DND-41 (cell line): ENCODE data around the gene IFNA1.

Experiments
- ATAC-seq: fragments of 200-7000 bp; cut with Tn5 transposase; 3 replicates; pipeline ENCODE4 v1.9.1; 2021; ENCODE audit warnings: low read depth; ENCODE audit not compliant: insufficient read depth
- DNase-seq: peaks from one replicate; pipeline ENCODE4 v3.0.0-alpha.2; 2020
- H2AFZ ChIP-seq: 2 replicates; pipeline ENCODE4 v1.6.0; 2012; ENCODE audit warnings: low read depth, low read length
- H3K27ac ChIP-seq: 2 replicates; pipeline ENCODE4 v1.5.1; 2012; ENCODE audit warnings: low read length, inconsistent platforms
- H3K27me3 ChIP-seq: fragments of 200-600 bp; sonication (generic); 2 replicates; pipeline ENCODE4 v1.6.0; 2012; ENCODE audit warnings: low read length, mild to moderate bottlenecking, inconsistent platforms; ENCODE audit not compliant: insufficient read depth, poor library complexity
- H3K36me3 ChIP-seq: 2 replicates; pipeline ENCODE4 v1.5.1; 2012; ENCODE audit warnings: low read length, inconsistent platforms; ENCODE audit not compliant: insufficient read depth
- H3K4me1 ChIP-seq: 2 replicates; pipeline ENCODE4 v1.5.1; 2012; ENCODE audit warnings: mild to moderate bottlenecking, low read length; ENCODE audit not compliant: insufficient read depth
- H3K4me2 ChIP-seq: 2 replicates; pipeline ENCODE4 v1.6.0; 2012; ENCODE audit warnings: mild to moderate bottlenecking, moderate library complexity, low read length, inconsistent platforms; ENCODE audit not compliant: insufficient read depth
- H3K4me3 ChIP-seq, 2 experiments: fragments of 200-600 bp in 1 of 2; shearing (Covaris generic) in 1 of 2; 2 replicates each; pipeline ENCODE4 v1.5.1; 2012 to 2016; ENCODE audit warnings: inconsistent platforms in 2 of 2, low read length in 2 of 2, mild to moderate bottlenecking in 2 of 2, low read depth in 1 of 2, moderate library complexity in 1 of 2
- H3K79me2 ChIP-seq: 2 replicates; pipeline ENCODE4 v1.6.0; 2012; ENCODE audit warnings: low read length, inconsistent platforms; ENCODE audit not compliant: insufficient read depth
- H3K9ac ChIP-seq: 2 replicates; pipeline ENCODE4 v1.6.0; 2012; ENCODE audit warnings: low read depth, mild to moderate bottlenecking, inconsistent platforms, low read length, moderate library complexity
- H3K9me3 ChIP-seq: 2 replicates; pipeline ENCODE4 v1.5.1; 2012; ENCODE audit warnings: low read length, moderate library complexity, mild to moderate bottlenecking, inconsistent platforms; ENCODE audit not compliant: insufficient read depth, severe bottlenecking
- H4K20me1 ChIP-seq: 2 replicates; pipeline ENCODE4 v1.6.0; 2012; ENCODE audit warnings: low read length; ENCODE audit not compliant: insufficient read depth
- EZH2 ChIP-seq: IDR thresholded peaks from 3 replicates; pipeline ENCODE4 v1.6.1; 2012; ENCODE audit warnings: borderline replicate concordance, low read depth, mild to moderate bottlenecking, moderate library complexity, low read length, inconsistent platforms; ENCODE audit not compliant: severe bottlenecking
- TF ChIP-seq, protein P1 (sequence below): IDR thresholded peaks from 2 replicates; pipeline ENCODE4 v1.5.1; 2012; ENCODE audit warnings: borderline replicate concordance, low read length, moderate library complexity, mild to moderate bottlenecking; ENCODE audit not compliant: poor library complexity, severe bottlenecking; ENCODE audit errors: extremely low read depth

IFNA1 gene

DNA sequence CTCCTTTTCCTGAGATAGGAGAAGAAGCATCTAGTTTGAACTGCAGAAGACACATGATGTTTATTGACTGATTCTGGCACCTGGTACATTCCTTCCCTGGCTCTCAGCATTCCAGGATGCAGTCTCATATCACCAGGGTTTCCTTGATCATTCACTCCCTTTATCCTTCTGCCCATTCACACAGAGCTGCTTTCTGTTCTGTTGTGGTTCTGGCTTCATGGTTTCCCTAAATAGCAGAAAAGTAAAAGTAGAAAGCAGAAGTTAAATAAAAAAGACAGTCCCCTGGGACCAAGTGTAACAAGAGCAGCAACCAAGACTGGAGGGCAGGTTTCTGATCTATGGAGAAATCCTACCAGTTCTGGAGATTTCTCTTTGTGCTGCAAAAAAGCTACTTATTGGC, 28.1 kb upstream of the IFNA1 start:
- no peaks in the 10 kb centered on the region for H3K4me1 ChIP-seq
- H3K79me2 ChIP-seq = no peaks in the 10 kb centered on the region
- H3K27ac ChIP-seq = no peak overlapping the region
- H3K4me3 ChIP-seq = no peak overlapping the region
- no peaks in the 10 kb centered on the region for H4K20me1 ChIP-seq
- H2AFZ ChIP-seq = no peak overlapping the region
- ATAC-seq = no peak
- H3K4me2 ChIP-seq = no peak overlapping the region
- DNase-seq = no peak
- no peak for TF ChIP-seq EZH2
- TF ChIP-seq, protein P1, sequence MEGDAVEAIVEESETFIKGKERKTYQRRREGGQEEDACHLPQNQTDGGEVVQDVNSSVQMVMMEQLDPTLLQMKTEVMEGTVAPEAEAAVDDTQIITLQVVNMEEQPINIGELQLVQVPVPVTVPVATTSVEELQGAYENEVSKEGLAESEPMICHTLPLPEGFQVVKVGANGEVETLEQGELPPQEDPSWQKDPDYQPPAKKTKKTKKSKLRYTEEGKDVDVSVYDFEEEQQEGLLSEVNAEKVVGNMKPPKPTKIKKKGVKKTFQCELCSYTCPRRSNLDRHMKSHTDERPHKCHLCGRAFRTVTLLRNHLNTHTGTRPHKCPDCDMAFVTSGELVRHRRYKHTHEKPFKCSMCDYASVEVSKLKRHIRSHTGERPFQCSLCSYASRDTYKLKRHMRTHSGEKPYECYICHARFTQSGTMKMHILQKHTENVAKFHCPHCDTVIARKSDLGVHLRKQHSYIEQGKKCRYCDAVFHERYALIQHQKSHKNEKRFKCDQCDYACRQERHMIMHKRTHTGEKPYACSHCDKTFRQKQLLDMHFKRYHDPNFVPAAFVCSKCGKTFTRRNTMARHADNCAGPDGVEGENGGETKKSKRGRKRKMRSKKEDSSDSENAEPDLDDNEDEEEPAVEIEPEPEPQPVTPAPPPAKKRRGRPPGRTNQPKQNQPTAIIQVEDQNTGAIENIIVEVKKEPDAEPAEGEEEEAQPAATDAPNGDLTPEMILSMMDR = no peak
- H3K36me3 ChIP-seq = no peaks in the 10 kb centered on the region
- H3K9ac ChIP-seq = no peak overlapping the region
- H3K9me3 ChIP-seq = no peaks in the 10 kb centered on the region
- peaks cover 7% of the 10 kb centered on the region for H3K27me3 ChIP-seq

DNA sequence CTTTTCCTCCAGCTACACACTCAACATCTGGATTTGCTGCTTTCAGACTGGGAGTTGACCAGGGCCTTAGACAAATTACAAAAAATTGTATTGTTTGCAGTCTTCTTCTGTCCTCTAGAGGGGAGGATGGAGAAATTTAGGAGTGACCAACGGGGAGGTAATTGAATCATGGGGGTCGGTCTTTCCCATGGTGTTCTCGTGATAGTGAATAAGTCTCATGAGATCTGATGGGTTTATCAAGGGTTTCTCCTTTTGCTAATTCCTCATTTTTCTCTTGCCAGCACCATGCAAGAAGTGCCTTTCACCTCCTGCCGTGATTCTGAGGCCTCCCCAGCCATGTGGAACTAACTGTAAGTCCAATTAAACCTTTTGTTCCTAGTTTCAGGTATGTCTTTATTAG, 27.1 kb upstream of the IFNA1 start:
- no peak for DNase-seq
- Histone ChIP-seq H3K9ac (no peak overlapping the region), H3K4me1 (no peaks in the 10 kb centered on the region), H3K27me3 (peaks cover 11% of the 10 kb centered on the region), H3K27ac (no peak overlapping the region), H3K4me3 (no peak overlapping the region), H4K20me1 (no peaks in the 10 kb centered on the region), H3K79me2 (no peaks in the 10 kb centered on the region), H3K9me3 (no peaks in the 10 kb centered on the region), H3K36me3 (no peaks in the 10 kb centered on the region), H2AFZ (no peak overlapping the region), H3K4me2 (no peak overlapping the region)
- ATAC-seq = no peak
- TF ChIP-seq, protein P1 = no peak
- TF ChIP-seq EZH2 = no peak

DNA sequence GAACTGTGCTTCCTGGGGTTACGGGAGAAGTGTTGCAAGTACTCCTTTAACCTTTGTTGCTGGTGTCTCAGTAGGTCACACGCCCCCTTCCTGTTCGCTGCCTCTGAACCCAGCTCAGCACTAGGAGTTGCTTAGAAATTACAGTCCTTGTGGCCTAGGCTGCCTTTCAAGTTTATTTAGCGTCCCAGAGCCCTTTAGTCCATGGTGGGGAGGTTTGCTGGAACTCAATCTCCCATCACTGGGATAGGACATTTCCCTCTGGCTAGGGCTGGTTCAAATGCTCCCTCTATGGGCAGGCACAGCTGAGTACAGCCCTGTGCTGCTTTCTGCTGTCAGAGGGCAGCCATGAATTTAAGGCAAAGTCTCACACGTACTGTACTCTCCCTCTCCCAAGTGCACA, 26.6 kb upstream of the IFNA1 start:
- no peak for TF ChIP-seq EZH2
- TF ChIP-seq, protein P1 = peak; percentile 41
- ATAC-seq = peak; percentile 62

More for the DNA sequence above, 26.6 kb upstream of the IFNA1 start:
- H2AFZ ChIP-seq = no peak overlapping the region
- H3K27ac ChIP-seq = no peak overlapping the region
- no peak overlapping the region for H3K4me2 ChIP-seq
- H3K4me1 ChIP-seq = no peaks in the 10 kb centered on the region
- no peaks in the 10 kb centered on the region for H3K36me3 ChIP-seq
- no peak overlapping the region for H3K9ac ChIP-seq
- no peaks in the 10 kb centered on the region for H3K9me3 ChIP-seq
- DNase-seq = peak; percentile 13
- no peaks in the 10 kb centered on the region for H4K20me1 ChIP-seq
- no peak overlapping the region for H3K4me3 ChIP-seq
- no peaks in the 10 kb centered on the region for H3K79me2 ChIP-seq
- peaks cover 11% of the 10 kb centered on the region for H3K27me3 ChIP-seq
